Heart left ventricle (tissue), 13 donors: ENCODE data around the gene ATRNL1.

Experiments used
- POLR2A ChIP-seq, 2 donors: fragments of 450-650 bp; IDR thresholded peaks; one replicate each; pipeline ENCODE4 v1.6.1; 2017; ENCODE audit warnings: antibody characterized with exemption in 2 of 2, mild to moderate bottlenecking in 2 of 2, moderate library complexity in 2 of 2
- TF ChIP-seq, protein P1 (sequence below), 12 donors: fragments of 200-600 bp; sonication (generic) in 4 of 12; IDR thresholded peaks; one replicate each; pipeline versions ENCODE4 v1.5.0 to v1.8.0; 2018 to 2022; ENCODE audit warnings: antibody characterized with exemption in 12 of 12, mild to moderate bottlenecking in 5 of 12
- donor health status: ischemic (EF 13 %, LVEDD 7.1; RV severe dilation, severe dysfunction).
- donor health status: DM: no; HTN: yes; CAD: no.
- donor health status: DM: no; HTN: no; CAD: no.
- donor health status: ischemic (EF 25% LVEDD 6.9; RV normal size, moderate dysfunction).
- donor health status: ischemic (EF 25% LVEDD 5.7; RV mildly dilated, moderate dysfunction).
- donor health status: ischemic (EF 35%, LVEDD 5.7; RV mildly dilated, moderate dysfunction).
- donor health status: nonischemic (EF 11% LVEDD 7.7; RV severe dilation, severe dysfunction).
- donor health status: DM: yes; HTN: yes; CAD: no.
- donor health status: PGD.
- donor health status: ischemic (EF 29% LVEDD 5.4; RV normal size, mild dysfunction).
- donor health status: nonischemic (EF 23%, LVEDD 6.1; RV moderate dilation, normal function).

DNA sequence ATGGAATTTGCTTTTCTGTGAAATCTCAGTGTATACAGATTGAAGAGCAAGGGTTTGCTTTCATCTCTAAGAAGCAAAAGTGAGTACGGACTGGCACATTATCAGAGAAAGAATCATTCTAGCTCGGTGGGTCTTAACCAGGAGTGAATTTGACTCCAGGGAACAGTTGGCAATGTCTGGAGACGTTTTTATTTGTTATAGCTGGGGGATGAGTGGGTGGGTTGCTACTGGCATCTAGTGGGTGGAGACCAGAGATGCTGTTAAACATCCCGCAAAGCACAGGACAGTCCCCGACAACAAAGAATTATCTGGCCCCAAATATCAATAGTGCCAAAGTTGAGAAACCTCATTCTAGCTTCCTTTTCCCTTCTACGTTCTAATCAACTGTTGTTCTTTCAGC, 43.8 kb upstream of the ATRNL1 start:
- TF ChIP-seq, protein P1, sequence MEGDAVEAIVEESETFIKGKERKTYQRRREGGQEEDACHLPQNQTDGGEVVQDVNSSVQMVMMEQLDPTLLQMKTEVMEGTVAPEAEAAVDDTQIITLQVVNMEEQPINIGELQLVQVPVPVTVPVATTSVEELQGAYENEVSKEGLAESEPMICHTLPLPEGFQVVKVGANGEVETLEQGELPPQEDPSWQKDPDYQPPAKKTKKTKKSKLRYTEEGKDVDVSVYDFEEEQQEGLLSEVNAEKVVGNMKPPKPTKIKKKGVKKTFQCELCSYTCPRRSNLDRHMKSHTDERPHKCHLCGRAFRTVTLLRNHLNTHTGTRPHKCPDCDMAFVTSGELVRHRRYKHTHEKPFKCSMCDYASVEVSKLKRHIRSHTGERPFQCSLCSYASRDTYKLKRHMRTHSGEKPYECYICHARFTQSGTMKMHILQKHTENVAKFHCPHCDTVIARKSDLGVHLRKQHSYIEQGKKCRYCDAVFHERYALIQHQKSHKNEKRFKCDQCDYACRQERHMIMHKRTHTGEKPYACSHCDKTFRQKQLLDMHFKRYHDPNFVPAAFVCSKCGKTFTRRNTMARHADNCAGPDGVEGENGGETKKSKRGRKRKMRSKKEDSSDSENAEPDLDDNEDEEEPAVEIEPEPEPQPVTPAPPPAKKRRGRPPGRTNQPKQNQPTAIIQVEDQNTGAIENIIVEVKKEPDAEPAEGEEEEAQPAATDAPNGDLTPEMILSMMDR (IDR thresholded peaks at IDR 0.05) = no peak
- no peak for TF ChIP-seq POLR2A (IDR thresholded peaks at IDR 0.05)
